ENCODE data around the gene WFDC11. TPM values are rescaled to one million over a fixed set of nuclear protein-coding genes. Genes with fewer than 3 reads are reported as not detected.
"Not testable (repeated sequence)": the region's sequence is repeated elsewhere in the genome, so short reads cannot be mapped to it uniquely, and the experiment has no call there.

WFDC11 gene
- not detected in 2 replicates for total RNA-seq (2014; rRNA removed; shearing (Covaris generic))
- polyA plus RNA-seq (2016; fragmentation: Nextera tagmentation; extraction: Ambion mirVana), result not detected in 2 replicates

DNA sequence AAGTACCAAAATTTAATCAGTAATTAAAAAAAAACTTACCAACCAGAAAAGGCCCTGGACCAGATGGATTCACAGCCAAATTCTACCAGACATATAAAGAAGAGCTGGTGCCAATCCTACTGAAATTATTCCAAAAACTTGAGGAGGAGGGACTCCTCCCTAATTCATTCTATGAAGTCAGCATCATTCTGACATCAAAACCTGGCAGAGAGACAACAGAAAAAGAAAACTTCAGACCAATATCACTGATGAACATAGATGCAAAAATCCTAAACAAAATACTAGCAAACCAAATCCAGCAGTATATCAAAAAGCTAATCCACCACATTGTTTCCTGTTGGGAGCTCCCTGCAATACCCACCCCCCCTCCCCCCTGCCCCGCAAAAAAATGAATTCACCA is at the start of gene WFDC11:
TSS of gene WFDC11 (minus strand) at position 101 of the 400 bp plus-strand sequence. CDS start 19,639 bp downstream, outside the sequence.
- H3F3A ChIP-seq (ENCODE audit: insufficient read depth), result no peaks in the 10 kb centered on the region
- TF ChIP-seq EZH2 (IDR thresholded peaks at IDR 0.05; ENCODE audit: insufficient read depth, poor library complexity, severe bottlenecking) (no peak), EZH2phosphoT487 (IDR thresholded peaks at IDR 0.05; ENCODE audit: insufficient read depth, low read depth) (no peak)
- H3K36me3 ChIP-seq (ENCODE audit: low read depth), result no peaks in the 10 kb centered on the region
- H3K9me2 ChIP-seq (ENCODE audit: insufficient read depth), result no peaks in the 10 kb centered on the region
- no peak within 1 kb of the TSS for H3K4me3 ChIP-seq
- WGBS, 2 experiments (ENCODE audit: low coverage in 1 of 2, low lambda C conversion rate in 2 of 2, missing lambda C conversion rate in 2 of 2), result 39 to 70% methylated on average over 1 of the region's 1 CpG
- DNase-seq, result no peak
- no peak within 1 kb of the TSS for H3K4me2 ChIP-seq (ENCODE audit: unreplicated experiment)
- H3K27me3 ChIP-seq (replicated peaks; ENCODE audit: insufficient read depth), result no peaks in the 10 kb centered on the region; the same call in none of the 2 replicates
- H3K9me3 ChIP-seq (ENCODE audit: low read depth), result no peaks in the 10 kb centered on the region
- no peaks in the 10 kb centered on the region for H4K20me1 ChIP-seq (ENCODE audit: insufficient read depth)
- H3K27ac ChIP-seq, result no peak within 1 kb of the TSS
- H3K79me2 ChIP-seq (ENCODE audit: insufficient read depth), result no peaks in the 10 kb centered on the region
- H3K4me1 ChIP-seq (ENCODE audit: insufficient read depth), result no peaks in the 10 kb centered on the region
- H3K9ac ChIP-seq, result no peak within 1 kb of the TSS
- in situ Hi-C loops (cut with MboI), result no loop called here
- no peak within 1 kb of the TSS for H2AFZ ChIP-seq

DNA sequence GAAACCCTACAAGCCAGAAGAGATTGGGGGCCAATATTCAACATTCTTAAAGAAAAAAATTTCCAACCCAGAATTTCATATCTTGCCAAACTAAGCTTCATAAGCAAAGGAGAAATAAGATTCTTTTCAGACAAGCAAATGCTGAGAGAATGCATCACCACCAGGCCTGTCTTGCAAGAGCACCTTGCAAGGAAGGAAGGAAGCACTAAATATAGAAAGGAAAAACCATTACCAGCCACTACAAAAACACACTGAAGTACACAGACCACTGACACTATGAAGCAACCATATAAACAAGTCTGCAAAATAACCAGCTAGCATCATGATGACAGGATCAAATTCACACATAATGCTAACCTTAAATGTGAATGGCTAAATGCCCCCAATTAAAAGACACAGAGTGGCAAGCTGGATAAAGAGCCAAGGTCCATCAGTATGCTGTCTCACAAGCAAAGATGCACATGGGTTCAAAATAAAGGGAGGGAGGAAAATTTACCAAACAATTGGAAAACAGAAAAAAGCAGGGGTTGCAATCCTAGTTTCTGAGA is 46.2 kb upstream of the WFDC11 start:
- H3K27ac ChIP-seq; in situ Hi-C loops (cut with MboI); H3K4me3 ChIP-seq; H2AFZ ChIP-seq; H3K9me3 ChIP-seq (ENCODE audit: low read depth); H3F3A ChIP-seq (ENCODE audit: insufficient read depth); H3K9me2 ChIP-seq (ENCODE audit: insufficient read depth); DNase-seq; H4K20me1 ChIP-seq (ENCODE audit: insufficient read depth); H3K79me2 ChIP-seq (ENCODE audit: insufficient read depth); H3K4me1 ChIP-seq (ENCODE audit: insufficient read depth); H3K27me3 ChIP-seq (replicated peaks; ENCODE audit: insufficient read depth); H3K9ac ChIP-seq; H3K36me3 ChIP-seq (ENCODE audit: low read depth); H3K4me2 ChIP-seq (ENCODE audit: unreplicated experiment): not testable (repeated sequence)

DNA sequence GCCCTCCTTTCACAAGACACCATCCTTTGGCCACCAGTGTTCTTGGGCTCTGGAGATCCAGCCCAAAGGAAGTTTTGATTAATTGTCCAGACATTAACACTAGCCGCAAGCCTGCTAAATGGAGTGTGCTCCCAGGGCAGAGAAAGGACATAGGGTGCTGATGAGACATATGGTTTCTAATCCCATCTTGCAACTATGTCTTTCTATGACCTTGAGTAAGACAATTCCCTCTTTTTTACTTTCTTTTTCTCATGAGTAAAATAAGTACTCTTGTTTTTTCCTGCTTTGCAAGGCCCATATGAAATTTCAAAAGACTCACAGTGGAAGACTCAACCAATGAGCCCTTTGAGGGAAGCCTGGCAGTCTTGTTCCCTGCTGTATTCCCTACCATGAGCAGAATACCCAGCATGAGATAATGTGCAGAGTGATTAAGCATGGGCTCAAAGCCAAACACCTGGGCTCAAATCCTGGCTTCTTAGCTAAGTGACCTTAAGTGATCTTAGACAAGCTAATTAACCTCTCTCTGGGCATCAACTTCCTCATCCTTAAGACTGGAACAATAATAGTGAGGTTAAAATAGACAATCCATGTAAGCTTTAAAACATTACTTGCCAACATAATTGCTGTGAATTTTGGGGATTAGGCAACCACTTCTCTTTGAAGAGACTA is 35.1 kb upstream of the WFDC11 start, which contains the start of gene WFDC10B:
TSS of gene WFDC10B (minus strand) at position 51 of the 669 bp plus-strand sequence. CDS start 19,027 bp downstream, outside the sequence.
- Histone ChIP-seq H3K4me2 (ENCODE audit: unreplicated experiment) (no peak within 1 kb of the TSS), H3K36me3 (ENCODE audit: low read depth) (no peaks in the 10 kb centered on the region), H3K9ac (no peak within 1 kb of the TSS), H3K27ac (no peak within 1 kb of the TSS), H4K20me1 (ENCODE audit: insufficient read depth) (no peaks in the 10 kb centered on the region), H3K4me3 (no peak within 1 kb of the TSS), H3F3A (ENCODE audit: insufficient read depth) (no peaks in the 10 kb centered on the region), H3K9me2 (ENCODE audit: insufficient read depth) (no peaks in the 10 kb centered on the region), H3K27me3 (replicated peaks; ENCODE audit: insufficient read depth) (no peaks in the 10 kb centered on the region), H2AFZ (no peak within 1 kb of the TSS), H3K79me2 (ENCODE audit: insufficient read depth) (no peaks in the 10 kb centered on the region), H3K4me1 (ENCODE audit: insufficient read depth) (no peaks in the 10 kb centered on the region), H3K9me3 (ENCODE audit: low read depth) (no peaks in the 10 kb centered on the region)
- no peak for TF ChIP-seq EZH2 (IDR thresholded peaks at IDR 0.05; ENCODE audit: insufficient read depth, poor library complexity, severe bottlenecking)
- TF ChIP-seq EZH2phosphoT487 (IDR thresholded peaks at IDR 0.05; ENCODE audit: insufficient read depth, low read depth), result no peak
- DNase-seq, result no peak
- in situ Hi-C loops (cut with MboI), result no loop called here
- 75 to 88% methylated on average over 1 of the region's 1 CpG for WGBS, 2 experiments (ENCODE audit: low coverage in 1 of 2, low lambda C conversion rate in 2 of 2, missing lambda C conversion rate in 2 of 2)

DNA sequence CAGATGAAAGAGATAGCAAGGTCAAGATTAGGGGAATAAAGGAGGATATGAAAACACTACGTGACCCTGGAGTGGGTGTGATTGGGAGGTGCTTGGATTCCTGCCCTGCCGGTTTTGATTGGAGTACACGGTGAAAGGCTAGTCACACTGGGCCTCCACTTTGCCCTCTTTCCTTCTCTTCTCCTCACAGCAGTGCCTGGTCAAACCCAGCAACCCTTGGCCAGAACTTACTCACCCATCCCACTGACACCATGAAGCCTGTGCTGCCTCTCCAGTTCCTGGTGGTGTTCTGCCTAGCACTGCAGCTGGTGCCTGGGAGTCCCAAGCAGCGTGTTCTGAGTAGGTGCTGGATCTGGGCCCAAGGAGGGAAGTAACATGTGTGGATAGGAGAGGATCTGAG is 31.8 kb upstream of the WFDC11 start, which contains the start of gene WFDC13:
TSS of gene WFDC13 (plus strand) at position 166 of the 400 bp plus-strand sequence. CDS start at position 252, 86 bp downstream.
- no peaks in the 10 kb centered on the region for H3F3A ChIP-seq (ENCODE audit: insufficient read depth)
- no peaks in the 10 kb centered on the region for H3K79me2 ChIP-seq (ENCODE audit: insufficient read depth)
- no peak for DNase-seq
- H3K4me2 ChIP-seq (ENCODE audit: unreplicated experiment), result no peak within 1 kb of the TSS
- no peaks in the 10 kb centered on the region for H3K36me3 ChIP-seq (ENCODE audit: low read depth)
- no peaks in the 10 kb centered on the region for H3K27me3 ChIP-seq (replicated peaks; ENCODE audit: insufficient read depth)
- no peaks in the 10 kb centered on the region for H4K20me1 ChIP-seq (ENCODE audit: insufficient read depth)
- WGBS, 2 experiments (ENCODE audit: low coverage in 1 of 2, low lambda C conversion rate in 2 of 2, missing lambda C conversion rate in 2 of 2), result 55 to 63% methylated on average over 4 of the region's 4 CpGs
- H3K27ac ChIP-seq, result no peak within 1 kb of the TSS
- H2AFZ ChIP-seq, result no peak within 1 kb of the TSS
- H3K9me2 ChIP-seq (ENCODE audit: insufficient read depth), result no peaks in the 10 kb centered on the region
- in situ Hi-C loops (cut with MboI), result no loop called here
- H3K9ac ChIP-seq, result no peak within 1 kb of the TSS
- TF ChIP-seq EZH2 (IDR thresholded peaks at IDR 0.05; ENCODE audit: insufficient read depth, poor library complexity, severe bottlenecking), result no peak
- no peaks in the 10 kb centered on the region for H3K4me1 ChIP-seq (ENCODE audit: insufficient read depth)
- no peak within 1 kb of the TSS for H3K4me3 ChIP-seq
- no peaks in the 10 kb centered on the region for H3K9me3 ChIP-seq (ENCODE audit: low read depth)
